NCI-H510A (cell line): ENCODE results near the gene CMKLR1.

Experiments
- DNase-seq: peaks from one replicate; lab custom pipeline; 2025; lab: John Stamatoyannopoulos, UW

CMKLR1 gene

DNA sequence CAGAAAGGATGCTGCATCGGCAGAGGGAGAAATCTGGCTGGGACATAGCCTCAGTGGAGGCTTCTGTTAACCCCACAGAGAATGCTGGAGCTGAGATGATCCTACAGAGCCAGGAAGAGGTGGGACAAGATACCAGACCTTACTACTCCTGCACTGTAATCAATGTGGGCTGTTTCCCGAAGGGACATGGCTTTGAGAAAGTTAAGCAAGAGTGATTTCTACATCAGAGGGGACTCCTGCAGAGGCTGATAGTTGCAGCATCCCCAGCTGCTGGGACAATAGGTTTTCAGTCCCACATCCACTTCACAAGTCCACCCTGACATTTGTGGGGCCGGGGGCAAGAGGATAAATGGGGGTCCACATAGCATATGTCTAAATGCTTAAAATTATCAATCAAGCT lies 22.5 kb upstream of the CMKLR1 start:
- DNase-seq, result no peak

DNA sequence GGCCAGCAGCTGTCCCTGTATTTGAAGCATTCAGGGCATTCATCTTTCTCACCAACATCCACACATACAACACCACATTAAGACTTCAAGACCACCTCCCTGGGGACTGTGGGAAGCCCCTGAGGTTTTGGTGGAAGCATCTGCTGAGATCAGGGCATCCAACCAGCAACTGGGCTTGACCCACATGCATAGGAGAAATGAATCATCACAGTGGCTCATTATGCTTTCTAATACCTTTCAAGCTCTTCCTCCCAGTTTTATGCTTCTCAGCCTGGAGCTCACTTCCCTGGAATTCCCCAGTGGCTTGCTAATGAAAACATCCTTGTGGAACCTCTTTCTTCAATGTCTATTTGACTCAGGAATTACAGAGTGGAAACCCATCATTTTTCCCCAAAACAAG lies 21.4 kb upstream of the CMKLR1 start:
- no peak for DNase-seq

GRCh38 chr12:108360057-108360456 lies 20.9 kb upstream of the CMKLR1 start:
- no peak for DNase-seq

GRCh38 chr12:108358580-108358965 lies 19.5 kb upstream of the CMKLR1 start:
- DNase-seq, result no peak

DNA sequence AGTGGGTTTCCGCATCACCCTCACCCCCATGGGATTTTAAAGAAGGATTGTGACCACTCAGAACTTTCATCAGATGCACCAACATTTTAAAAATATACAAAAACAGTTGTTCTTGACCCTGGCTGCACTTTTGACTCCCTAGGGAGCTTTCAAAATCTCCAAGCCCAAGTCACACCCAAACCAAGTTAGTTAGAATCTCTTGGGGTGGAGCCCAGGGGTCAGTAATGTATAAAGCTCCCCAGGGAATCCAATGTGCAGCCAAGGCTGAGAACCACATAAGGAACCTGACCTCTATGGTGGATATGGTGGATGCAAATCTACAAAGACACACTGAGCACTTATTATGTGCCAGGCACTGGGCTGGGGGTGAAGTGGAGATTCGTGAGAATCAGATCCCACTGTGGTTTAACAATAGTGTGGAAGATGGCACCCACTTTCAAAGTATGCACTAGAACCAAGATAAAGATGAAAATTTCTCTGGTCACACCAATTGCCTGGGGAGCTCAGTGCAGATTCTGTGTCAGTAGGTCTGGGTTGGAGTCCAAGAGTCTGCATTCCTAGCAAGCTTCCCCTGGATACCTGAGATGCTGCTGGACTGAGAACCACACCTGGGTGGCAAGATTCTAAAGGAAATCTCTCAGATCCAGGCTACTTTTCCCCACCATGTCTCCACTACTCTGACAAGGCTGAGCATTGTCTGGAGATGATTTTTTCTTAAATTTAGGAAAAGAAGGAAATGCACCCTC lies 18.9 kb upstream of the CMKLR1 start:
- no peak for DNase-seq

DNA sequence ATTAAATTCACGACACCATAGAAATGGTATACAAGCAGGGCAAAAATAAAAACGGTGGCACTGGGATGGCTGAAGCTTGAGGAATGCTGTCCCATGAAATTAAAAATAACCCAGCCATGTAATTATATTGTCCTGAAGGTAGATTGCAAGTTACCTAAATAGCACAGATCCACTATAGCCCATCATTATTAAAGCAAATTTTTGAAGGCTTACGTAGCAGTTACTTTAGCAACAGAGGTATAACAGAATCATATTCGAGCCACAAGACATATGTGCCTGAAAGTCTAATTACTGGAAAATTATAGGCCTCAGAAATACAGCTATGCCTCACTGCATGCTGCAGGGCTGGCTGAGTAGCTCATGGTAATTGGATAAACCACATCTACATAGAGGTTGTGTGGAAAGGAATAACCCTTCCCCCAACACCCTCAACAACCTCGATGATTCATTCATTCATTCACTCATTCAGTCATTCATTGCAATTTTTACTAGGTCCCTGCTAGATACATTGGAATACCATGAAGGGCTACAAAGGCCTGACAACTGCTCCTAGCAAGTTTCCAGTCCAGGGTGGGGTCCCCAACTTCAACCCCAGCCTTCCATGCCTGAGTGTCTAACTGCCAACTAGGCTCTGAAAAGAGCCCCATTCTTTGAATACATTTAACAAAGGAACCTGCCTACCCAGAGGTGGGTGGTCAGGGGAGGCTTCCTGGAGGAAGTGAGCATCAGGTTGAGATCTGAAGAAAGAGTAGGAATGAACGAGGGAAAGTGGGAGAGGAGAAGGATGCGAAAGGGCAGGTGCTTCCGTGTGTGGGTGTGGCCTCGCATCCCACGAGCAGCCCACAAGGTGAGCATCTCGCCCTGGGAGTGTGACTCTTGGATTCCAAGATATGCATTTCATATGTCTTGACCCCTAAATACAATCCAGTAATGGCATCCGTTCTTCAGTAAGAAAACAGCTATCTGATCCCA lies 18.0 kb upstream of the CMKLR1 start:
- no peak for DNase-seq

DNA sequence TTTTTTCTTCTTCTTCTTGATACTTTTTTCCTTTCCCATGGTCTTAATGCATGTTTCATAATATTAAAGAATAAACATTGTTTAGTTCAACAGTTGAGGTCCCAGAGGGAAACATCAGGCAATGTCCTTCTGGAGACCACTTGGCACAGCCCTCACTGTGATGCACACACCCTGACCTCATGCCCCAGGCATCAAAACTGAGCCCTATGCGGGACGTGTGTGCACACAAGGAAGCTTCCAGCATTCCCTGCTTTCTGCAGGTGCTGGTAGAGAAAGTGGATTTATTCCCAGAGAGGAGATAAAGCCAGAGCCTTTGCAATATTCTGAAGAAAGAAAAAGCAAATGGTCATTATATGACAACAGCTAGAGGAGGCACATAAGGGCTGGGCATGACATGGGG lies 16.0 kb upstream of the CMKLR1 start:
- no peak for DNase-seq

GRCh38 chr12:108352591-108352990 lies 13.5 kb upstream of the CMKLR1 start:
- no peak for DNase-seq

GRCh38 chr12:108350511-108350910 lies 11.4 kb upstream of the CMKLR1 start:
- DNase-seq, result no peak

GRCh38 chr12:108349278-108349688 lies 10.2 kb upstream of the CMKLR1 start:
- DNase-seq, result no peak

- no peak for DNase-seq
Observed at GRCh38 chr12:108348842-108349241, 9.7 kb upstream of the CMKLR1 start.

- DNase-seq, result no peak
Observed at GRCh38 chr12:108346727-108347710, 7.9 kb upstream of the CMKLR1 start.

DNA sequence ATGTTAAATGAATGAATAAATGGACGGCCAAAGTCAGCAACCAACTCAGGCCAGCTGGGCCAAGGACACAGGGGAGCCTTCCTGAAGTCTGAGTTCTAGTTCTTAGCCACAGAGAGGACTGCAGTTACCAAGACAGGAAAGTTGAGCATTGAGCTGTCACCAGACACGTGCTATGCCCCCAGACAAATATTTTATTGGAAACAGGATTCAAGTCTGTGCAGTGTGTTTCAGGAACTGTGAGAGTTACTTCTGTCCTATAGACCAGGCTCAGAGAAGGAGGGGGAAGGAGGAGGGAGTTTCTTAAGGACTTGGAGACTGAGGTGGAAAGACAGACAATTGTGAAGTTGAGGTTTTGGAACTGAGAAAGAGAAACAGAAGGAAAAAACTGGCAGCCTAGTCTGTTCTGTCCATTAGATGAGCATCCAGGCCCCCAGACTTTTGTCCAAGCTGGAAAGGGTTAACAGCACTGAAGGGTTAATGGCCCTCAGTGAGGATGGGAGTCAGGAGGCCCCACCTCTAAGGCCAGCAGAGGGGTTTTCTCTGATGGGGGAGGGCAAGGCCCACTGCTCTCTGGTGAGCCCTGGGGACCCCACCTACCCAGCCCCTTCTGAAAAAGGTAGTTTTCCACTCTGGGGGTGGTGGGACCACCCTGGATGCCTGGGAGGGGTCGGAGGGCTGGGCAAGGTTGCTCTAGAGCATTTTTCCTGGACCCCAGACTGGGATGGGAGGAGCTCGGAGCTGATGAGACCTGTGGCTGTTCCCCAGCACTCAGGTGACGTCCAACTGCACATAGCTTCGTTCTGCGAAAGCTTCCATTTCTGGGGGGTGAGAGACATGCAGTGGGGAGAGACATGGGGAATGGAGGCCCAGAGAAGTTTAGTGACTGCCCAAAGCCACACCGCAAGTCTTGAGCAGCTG lies 6.9 kb upstream of the CMKLR1 start:
- DNase-seq, result no peak

DNA sequence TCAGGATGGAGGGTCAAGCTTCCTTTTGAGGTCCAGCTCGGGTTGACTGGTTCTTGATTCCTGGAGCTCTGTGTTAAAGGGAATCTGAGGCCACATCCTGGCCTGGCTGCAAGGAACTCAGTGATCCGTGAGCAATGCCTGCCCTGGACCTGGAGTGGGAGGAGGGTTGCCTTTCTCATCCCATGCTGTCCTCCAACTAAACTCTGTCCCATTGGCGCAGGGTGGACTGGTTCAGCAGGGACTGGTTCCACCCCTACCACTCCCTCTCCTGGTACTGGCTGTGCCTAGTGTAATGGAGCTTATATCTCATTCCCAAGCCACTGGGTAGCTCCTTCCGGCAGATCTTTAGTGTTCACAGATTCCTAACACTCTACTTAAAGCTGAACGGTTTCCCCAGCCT lies 3.9 kb upstream of the CMKLR1 start:
- DNase-seq, result no peak

- DNase-seq, result no peak
Observed at GRCh38 chr12:108341854-108342847, 3.0 kb upstream of the CMKLR1 start.

GRCh38 chr12:108341356-108341755 lies 2.2 kb upstream of the CMKLR1 start:
- no peak for DNase-seq

DNA sequence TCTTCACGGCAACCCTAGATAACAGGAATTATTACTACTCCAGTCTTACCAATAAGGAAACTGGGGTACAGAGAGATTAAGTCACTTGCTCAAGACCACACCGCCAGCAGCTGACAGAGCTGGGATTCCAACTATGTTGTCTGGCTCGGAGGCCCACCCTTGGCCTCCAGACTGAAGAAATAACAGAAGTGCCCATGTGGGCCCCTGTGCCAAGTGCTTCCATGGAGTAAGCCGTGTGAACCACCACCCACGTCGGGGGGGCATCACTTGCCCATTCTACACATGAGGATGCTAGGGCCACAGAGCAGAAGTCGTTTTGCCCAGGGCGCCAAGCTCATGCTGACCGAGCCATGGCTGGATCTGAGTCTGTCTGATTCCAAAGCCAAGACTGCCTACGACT lies 926 bp upstream of the CMKLR1 start:
- DNase-seq, result no peak

GRCh38 chr12:108337235-108338223 lies 1.6 kb downstream of the CMKLR1 start:
- DNase-seq, result no peak
